ENCODE measurements around the gene FCER2. TPM values are rescaled to one million over a fixed set of nuclear protein-coding genes. Genes with fewer than 3 reads are reported as not detected.
A peak's percentile ranks its signal among the peaks of the same experiment; 100 is the strongest.

Gene FCER2
- total and polyA plus RNA-seq, 10 donors = 26.4 to 121 (median 47.9) TPM

- Histone ChIP-seq H3K4me3 (peak within 1 kb of the TSS in 6 of 8 donors; percentile 3 to 96 (median 24)), H3K27ac (peak within 1 kb of the TSS in 7 of 8 donors; percentile 54 to 98 (median 81)), H3K4me1 (peaks cover 4 to 72% (median 37%) of the 10 kb centered on the region in 6 donors), H3K9me3 (peaks cover 0 to 5% (median 0%) of the 10 kb centered on the region in 8 donors), H3K36me3 (no peaks in the 10 kb centered on the region), H3K27me3 (replicated peaks in 1 of 7) (peaks cover 0 to 60% (median 14%) of the 10 kb centered on the region in 7 donors)
- WGBS, 5 donors = 6 to 28% (median 8%) methylated on average over 10 of the region's 10 CpGs
- peak; percentile 84 for DNase-seq
- no peak for TF ChIP-seq POLR2A (IDR thresholded peaks at IDR 0.05)
- TF ChIP-seq POLR2AphosphoS5 (IDR thresholded peaks at IDR 0.05) = peak in 1 of 3 donors; percentile 62
- TF ChIP-seq CTCF (IDR thresholded peaks at IDR 0.05 in 8 of 11, conservative IDR thresholded peaks at IDR 0.05 in 3 of 11) = no peak
- intact Hi-C loops (cut with DNase I; ENCODE audit: low total_unique reads) = no loop called here
Measured at GRCh38 chr19:7676854-7677253, 25.1 kb downstream of the FCER2 start, which contains the start of gene MCEMP1. Gene MCEMP1, plus strand, starts transcription at chr19:7677090. Its CDS starts 31 bp downstream, at chr19:7677121.

GRCh38 chr19:7676376-7676775 is 25.6 kb downstream of the FCER2 start:
- WGBS, 5 donors = 4 to 25% (median 8%) methylated on average over 7 of the region's 7 CpGs
- H3K27me3 ChIP-seq (replicated peaks in 1 of 7) = peaks cover 0 to 65% (median 16%) of the 10 kb centered on the region in 7 donors
- H3K36me3 ChIP-seq = no peaks in the 10 kb centered on the region
- peak; percentile 70 for DNase-seq
- TF ChIP-seq POLR2A (IDR thresholded peaks at IDR 0.05) (no peak), POLR2AphosphoS5 (IDR thresholded peaks at IDR 0.05) (no peak), CTCF (IDR thresholded peaks at IDR 0.05 in 8 of 11, conservative IDR thresholded peaks at IDR 0.05 in 3 of 11) (no peak)
- H3K4me1 ChIP-seq = peaks cover 4 to 67% (median 35%) of the 10 kb centered on the region in 6 donors
- H3K4me3 ChIP-seq = peak overlapping the region in 4 of 8 donors; percentile 3 to 96 (median 56)
- peaks cover 0 to 5% (median 0%) of the 10 kb centered on the region in 8 donors for H3K9me3 ChIP-seq
- peak overlapping the region in 7 of 8 donors; percentile 54 to 98 (median 81) for H3K27ac ChIP-seq
- intact Hi-C loops (cut with DNase I; ENCODE audit: low total_unique reads) = no loop called here

DNA sequence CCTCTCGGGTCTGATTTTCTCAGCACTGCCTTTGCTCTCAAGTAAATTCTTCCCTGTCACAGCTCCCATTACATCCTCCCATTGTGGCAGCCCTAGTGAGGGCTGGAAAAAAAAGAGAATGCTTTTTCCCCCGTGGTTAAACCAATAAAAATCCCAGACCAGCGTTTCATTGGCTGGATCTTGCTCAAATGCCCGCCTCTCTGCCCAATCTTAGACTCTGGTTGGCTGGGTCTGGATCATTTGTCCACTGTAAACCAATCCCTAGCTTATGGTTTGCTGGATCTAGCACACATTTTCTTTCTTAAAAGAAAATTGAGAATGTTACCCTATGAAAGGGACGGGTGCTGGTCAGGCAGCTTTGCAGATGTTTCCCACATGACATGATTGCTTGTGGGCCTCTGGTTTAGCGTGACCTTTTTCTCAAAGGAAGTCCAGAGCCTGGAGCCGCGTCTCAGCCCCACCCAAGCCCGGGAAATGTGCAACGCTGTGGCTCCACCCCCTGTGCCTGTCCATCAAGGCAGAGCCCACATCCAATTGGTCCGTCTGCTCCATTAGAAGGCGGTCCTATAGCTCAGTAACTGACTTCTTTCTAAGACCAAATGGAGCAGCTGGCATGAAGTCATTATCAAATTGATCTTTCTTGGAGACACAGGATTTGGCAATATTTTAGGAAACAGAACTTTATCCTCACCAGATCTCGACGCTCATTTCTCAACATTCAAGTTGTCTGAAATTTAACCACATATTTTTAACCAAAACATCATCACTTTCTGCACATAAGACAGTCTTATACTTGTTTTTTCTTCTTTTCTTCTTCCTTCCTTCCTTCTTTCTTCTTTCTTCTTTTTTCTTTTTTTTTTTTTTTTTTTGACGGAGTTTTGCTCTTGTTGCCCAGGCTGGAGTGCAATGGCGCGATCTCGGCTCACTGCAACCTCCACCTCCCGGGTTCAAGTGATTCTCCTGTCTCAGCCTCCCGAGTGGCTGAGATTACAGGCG is 27.6 kb downstream of the FCER2 start:
- intact Hi-C loops (cut with DNase I; ENCODE audit: low total_unique reads) = no loop called here
- Histone ChIP-seq H3K36me3 (no peaks in the 10 kb centered on the region), H3K4me1 (peaks cover 0 to 66% (median 24%) of the 10 kb centered on the region in 6 donors), H3K9me3 (peaks cover 0 to 5% (median 0%) of the 10 kb centered on the region in 8 donors), H3K27ac (peak overlapping the region in 6 of 8 donors; percentile 22 to 98 (median 81)), H3K4me3 (peak overlapping the region in 1 of 8 donors; percentile 22), H3K27me3 (replicated peaks in 1 of 7) (peaks cover 0 to 77% (median 24%) of the 10 kb centered on the region in 7 donors)
- peak; percentile 91 for DNase-seq
- TF ChIP-seq POLR2AphosphoS5 (IDR thresholded peaks at IDR 0.05) (no peak), POLR2A (IDR thresholded peaks at IDR 0.05) (no peak), CTCF (IDR thresholded peaks at IDR 0.05 in 8 of 11, conservative IDR thresholded peaks at IDR 0.05 in 3 of 11) (no peak)
- 52 to 60% (median 54%) methylated on average over 20 to 21 of the region's 21 CpGs for WGBS, 5 donors
